Measurements from ENCODE around the gene LRRC75A. TPM values are rescaled to one million over a fixed set of nuclear protein-coding genes. Genes with fewer than 3 reads are reported as not detected.
"Not testable (repeated sequence)": the region's sequence is repeated elsewhere in the genome, so short reads cannot be mapped to it uniquely, and the experiment has no call there.

The LRRC75A gene
- total and polyA plus RNA-seq, 2 donors (not counting 1 experiment from before 2014, with no cell fraction given), result 2.0 to 3.4 TPM

GRCh38 chr17:16406742-16407674, 85.0 kb downstream of the LRRC75A start:
- ATAC-seq (ENCODE audit: low read depth), result peak; percentile 28

GRCh38 chr17:16403847-16404246, 88.1 kb downstream of the LRRC75A start:
- intact Hi-C loops (cut with micrococcal nuclease); H3K4me3 ChIP-seq (ENCODE audit: control extremely low read depth in 1 of 5, extremely low read depth in 1 of 5, insufficient read depth in 1 of 5, low read depth in 2 of 5, low read length in 4 of 5); H4K20me1 ChIP-seq (ENCODE audit: control insufficient read depth, insufficient read depth, low read length, poor library complexity, severe bottlenecking); H3K9me3 ChIP-seq (ENCODE audit: control extremely low read depth in 1 of 3, control insufficient read depth in 2 of 3, insufficient read depth in 1 of 3, low read length in 2 of 3); H3K79me2 ChIP-seq (ENCODE audit: control insufficient read depth, insufficient read depth, low read length); DNase-seq; H3K9me3 Mint-ChIP-seq (ENCODE audit: insufficient read depth); H3K9ac ChIP-seq (ENCODE audit: low read length); POLR2A ChIA-PET; ATAC-seq (ENCODE audit: low read depth); H3K27ac ChIP-seq (ENCODE audit: low read length in 2 of 2); H3K4me3 Mint-ChIP-seq; H3K27ac Mint-ChIP-seq; H3K36me3 ChIP-seq (replicated peaks in 1 of 2; ENCODE audit: control extremely low read depth in 1 of 2, control insufficient read depth in 1 of 2, extremely low read depth in 1 of 2, insufficient read depth in 2 of 2, low read length in 1 of 2); H3K4me2 ChIP-seq (replicated peaks; ENCODE audit: low read depth, low read length, poor library complexity, severe bottlenecking); H2AFZ ChIP-seq (ENCODE audit: insufficient read depth, low read depth, low read length, poor library complexity, severe bottlenecking): not testable (repeated sequence)
- Mint-ChIP-seq H3K27me3 (peaks cover 14% of the 10 kb centered on the region), H3K4me1 (peaks cover 14% of the 10 kb centered on the region)
- peaks cover 14 to 24% of the 10 kb centered on the region in 2 donors for H3K4me1 ChIP-seq (ENCODE audit: control insufficient read depth in 2 of 2, insufficient read depth in 2 of 2, low read length in 2 of 2)
- CTCF ChIA-PET, result interaction anchor here (0.8 to 1.7 kb wide), 2 partner anchors 11 to 13 kb away, joined by 3 read pairs; no protein-coding TSS in a partner anchor
- H3K27me3 ChIP-seq (replicated peaks in 1 of 4; ENCODE audit: control extremely low read depth in 1 of 4, control insufficient read depth in 3 of 4, insufficient read depth in 4 of 4, low read length in 3 of 4), result peaks cover 0 to 26% (median 3%) of the 10 kb centered on the region in 4 experiments
- 92% methylated on average over 7 of the region's 9 CpGs for WGBS (ENCODE audit: insufficient coverage)

More at GRCh38 chr17:16406742-16407674, 85.0 kb downstream of the LRRC75A start:
- peaks cover 0 to 2% (median 0%) of the 10 kb centered on the region in 3 donors for H3K9me3 ChIP-seq (ENCODE audit: control extremely low read depth in 1 of 3, control insufficient read depth in 2 of 3, insufficient read depth in 1 of 3, low read length in 2 of 3)
- H3K27me3 ChIP-seq (replicated peaks in 1 of 4; ENCODE audit: control extremely low read depth in 1 of 4, control insufficient read depth in 3 of 4, insufficient read depth in 4 of 4, low read length in 3 of 4), result peaks cover 0 to 26% (median 3%) of the 10 kb centered on the region in 4 experiments
- 4% methylated on average over 58 of the region's 67 CpGs for WGBS (ENCODE audit: insufficient coverage)
- H3K27ac ChIP-seq (ENCODE audit: low read length in 2 of 2), result no peak overlapping the region
- peaks cover 14 to 22% of the 10 kb centered on the region in 2 donors for H3K4me1 ChIP-seq (ENCODE audit: control insufficient read depth in 2 of 2, insufficient read depth in 2 of 2, low read length in 2 of 2)
- H3K4me2 ChIP-seq (replicated peaks; ENCODE audit: low read depth, low read length, poor library complexity, severe bottlenecking), result peak overlapping the region; percentile 92
- Mint-ChIP-seq H3K4me1 (peaks cover 13% of the 10 kb centered on the region), H3K4me3 (peak overlapping the region; percentile 66), H3K27ac (no peak overlapping the region), H3K27me3 (peaks cover 14% of the 10 kb centered on the region), H3K9me3 (ENCODE audit: insufficient read depth) (no peaks in the 10 kb centered on the region)
- peak overlapping the region; percentile 77 for H2AFZ ChIP-seq (ENCODE audit: insufficient read depth, low read depth, low read length, poor library complexity, severe bottlenecking)
- peak overlapping the region; percentile 63 for H3K9ac ChIP-seq (ENCODE audit: low read length)
- no peaks in the 10 kb centered on the region for H3K79me2 ChIP-seq (ENCODE audit: control insufficient read depth, insufficient read depth, low read length)
- H4K20me1 ChIP-seq (ENCODE audit: control insufficient read depth, insufficient read depth, low read length, poor library complexity, severe bottlenecking), result no peaks in the 10 kb centered on the region
- H3K36me3 ChIP-seq (replicated peaks in 1 of 2; ENCODE audit: control extremely low read depth in 1 of 2, control insufficient read depth in 1 of 2, extremely low read depth in 1 of 2, insufficient read depth in 2 of 2, low read length in 1 of 2), result no peaks in the 10 kb centered on the region
- no peak for DNase-seq
- intact Hi-C loops (cut with micrococcal nuclease), result no loop called here
- no peak for TF ChIP-seq CTCF (IDR thresholded peaks at IDR 0.05)
- TF ChIP-seq EZH2 (IDR thresholded peaks at IDR 0.05; ENCODE audit: borderline replicate concordance, insufficient read depth, low read depth, low read length, poor library complexity, severe bottlenecking), result peak; percentile 38
- POLR2A ChIA-PET, result interaction anchor here (1.1 kb wide), 1 partner anchor 26 kb away, joined by 8 read pairs; the partner anchor contains the start of gene UBB
- H3K4me3 ChIP-seq (ENCODE audit: control extremely low read depth in 1 of 5, extremely low read depth in 1 of 5, insufficient read depth in 1 of 5, low read depth in 2 of 5, low read length in 4 of 5), result peak overlapping the region in 4 of 5 experiments; percentile 23 to 54 (median 46)
- CTCF ChIA-PET, result interaction anchor here (1.4 to 1.5 kb wide), 2 partner anchors 20 to 32 kb away, joined by 3 to 4 read pairs; no protein-coding TSS in a partner anchor

Measured in B cell (primary cell).